NCI-H446 treated with DMSO at 0.1 percent for 48 hours (cell line): ENCODE results near the gene ZNF775.

Experiments used
- DNase-seq: peaks from one replicate; lab custom pipeline; 2025; lab: John Stamatoyannopoulos, UW

The ZNF775 gene

GRCh38 chr7:150346922-150347321 is 32.2 kb upstream of the ZNF775 start:
- no peak for DNase-seq

- no peak for DNase-seq
Measured at GRCh38 chr7:150351587-150352194, 27.4 kb upstream of the ZNF775 start.

GRCh38 chr7:150355666-150356059 is 23.5 kb upstream of the ZNF775 start:
- DNase-seq: no peak

- peak; percentile 14 for DNase-seq
Measured at GRCh38 chr7:150356265-150356897, 22.7 kb upstream of the ZNF775 start.

GRCh38 chr7:150357270-150357669 is 21.9 kb upstream of the ZNF775 start:
- no peak for DNase-seq

- DNase-seq: no peak
Measured at GRCh38 chr7:150357771-150358427, 21.2 kb upstream of the ZNF775 start.

- DNase-seq: no peak
Measured at GRCh38 chr7:150358433-150358832, 20.7 kb upstream of the ZNF775 start.

- DNase-seq: no peak
Measured at GRCh38 chr7:150358988-150359621, 20.0 kb upstream of the ZNF775 start.

GRCh38 chr7:150359622-150360362 is 19.3 kb upstream of the ZNF775 start:
- no peak for DNase-seq

GRCh38 chr7:150360363-150361058 is 18.6 kb upstream of the ZNF775 start:
- no peak for DNase-seq

GRCh38 chr7:150361402-150361801 is 17.7 kb upstream of the ZNF775 start:
- DNase-seq: no peak

- DNase-seq: no peak
Measured at GRCh38 chr7:150361807-150362621, 17.1 kb upstream of the ZNF775 start.

GRCh38 chr7:150363370-150363769 is 15.8 kb upstream of the ZNF775 start:
- DNase-seq: no peak

- DNase-seq: no peak
Measured at GRCh38 chr7:150363872-150364271, 15.3 kb upstream of the ZNF775 start.

GRCh38 chr7:150365194-150365593 is 13.9 kb upstream of the ZNF775 start:
- no peak for DNase-seq

- DNase-seq: no peak
Measured at GRCh38 chr7:150365673-150366398, 13.3 kb upstream of the ZNF775 start.

GRCh38 chr7:150367677-150368095 is 11.4 kb upstream of the ZNF775 start:
- DNase-seq: no peak

- peak; percentile 59 for DNase-seq
Measured at GRCh38 chr7:150368096-150368883, 10.8 kb upstream of the ZNF775 start, which contains the start of gene REPIN1. REPIN1 (plus strand) TSS chr7:150368822; CDS start chr7:150369712, 890 bp downstream.
